ENCODE measurements around the gene TRPC4AP.
"Not testable (repeated sequence)": the region's sequence is repeated elsewhere in the genome, so short reads cannot be mapped to it uniquely, and the experiment has no call there.

TRPC4AP gene

GRCh38 chr20:35092524-35093266 lies at the start of gene TRPC4AP:
TRPC4AP (minus strand) TSS chr20:35092807; CDS start chr20:35092781, 26 bp downstream.
- DNase-seq, result peak; percentile 84 to 95

GRCh38 chr20:35135867-35136586 lies 43.4 kb upstream of the TRPC4AP start:
- peak; percentile 18 to 50 for DNase-seq

- DNase-seq, result no peak
These were observed 42.3 kb upstream of the TRPC4AP start for GRCh38 chr20:35134880-35135279.

- DNase-seq, result no peak
These were observed 41.9 kb upstream of the TRPC4AP start for GRCh38 chr20:35134472-35134871.

GRCh38 chr20:35133735-35134134 lies 41.1 kb upstream of the TRPC4AP start:
- DNase-seq, result no peak

GRCh38 chr20:35133031-35133430 lies 40.4 kb upstream of the TRPC4AP start:
- no peak for DNase-seq

GRCh38 chr20:35131934-35132333 lies 39.3 kb upstream of the TRPC4AP start:
- DNase-seq, result no peak

GRCh38 chr20:35129647-35130069 lies 37.1 kb upstream of the TRPC4AP start:
- DNase-seq, result peak; percentile 61 to 73

- DNase-seq, result no peak
These were observed 33.1 kb upstream of the TRPC4AP start for GRCh38 chr20:35125753-35126152.

- no peak for DNase-seq
These were observed 30.3 kb upstream of the TRPC4AP start for GRCh38 chr20:35122756-35123405.

GRCh38 chr20:35121186-35121585 lies 28.6 kb upstream of the TRPC4AP start:
- DNase-seq, result no peak

- DNase-seq, result peak; percentile 75 to 89
These were observed 27.6 kb upstream of the TRPC4AP start for GRCh38 chr20:35120012-35120701.

GRCh38 chr20:35117629-35118028 lies 25.0 kb upstream of the TRPC4AP start:
- no peak for DNase-seq

GRCh38 chr20:35117196-35117595 lies 24.6 kb upstream of the TRPC4AP start:
- no peak for DNase-seq

- DNase-seq, result no peak
These were observed 23.7 kb upstream of the TRPC4AP start for GRCh38 chr20:35116258-35116657.

- no peak for DNase-seq
These were observed 23.0 kb upstream of the TRPC4AP start for GRCh38 chr20:35115606-35116005.

GRCh38 chr20:35112276-35112675 lies 19.7 kb upstream of the TRPC4AP start:
- not testable (repeated sequence) for DNase-seq

- peak; percentile 52 to 67 for DNase-seq
These were observed 18.7 kb upstream of the TRPC4AP start for GRCh38 chr20:35111141-35111888.

GRCh38 chr20:35108921-35109320 lies 16.3 kb upstream of the TRPC4AP start:
- no peak for DNase-seq

- DNase-seq, result no peak
These were observed 14.3 kb upstream of the TRPC4AP start for GRCh38 chr20:35106827-35107380.

- DNase-seq, result no peak
These were observed 12.2 kb upstream of the TRPC4AP start for GRCh38 chr20:35104685-35105295.

- no peak for DNase-seq
These were observed 9.0 kb upstream of the TRPC4AP start for GRCh38 chr20:35101620-35102019.
